Measurements from ENCODE around the gene DYNLRB1.

DYNLRB1 gene

DNA sequence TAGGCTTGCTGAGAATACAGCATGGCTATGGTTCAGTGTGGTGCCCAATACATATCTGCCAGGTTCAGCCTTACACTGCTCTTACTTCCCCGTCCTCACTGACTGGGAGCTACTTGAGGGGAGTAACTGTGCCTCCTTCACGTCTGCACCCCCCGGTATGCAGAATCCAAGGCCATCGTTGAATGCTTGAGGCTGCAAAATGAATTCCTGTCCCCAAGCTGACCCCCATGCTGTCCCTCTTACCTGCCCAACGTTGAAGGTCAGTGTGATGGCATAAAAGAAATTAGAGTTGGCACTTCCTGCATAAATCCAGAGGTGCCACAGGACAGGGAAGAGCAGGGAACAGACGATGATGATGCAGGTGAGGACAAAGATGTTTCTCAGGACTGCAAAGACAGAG, 58.6 kb downstream of the DYNLRB1 start:
- H3K36me3 ChIP-seq (ENCODE audit: insufficient read depth, low read length), result peaks cover 7% of the 10 kb centered on the region; the same call in 1 of the 2 replicates
- TF ChIP-seq, protein P1, sequence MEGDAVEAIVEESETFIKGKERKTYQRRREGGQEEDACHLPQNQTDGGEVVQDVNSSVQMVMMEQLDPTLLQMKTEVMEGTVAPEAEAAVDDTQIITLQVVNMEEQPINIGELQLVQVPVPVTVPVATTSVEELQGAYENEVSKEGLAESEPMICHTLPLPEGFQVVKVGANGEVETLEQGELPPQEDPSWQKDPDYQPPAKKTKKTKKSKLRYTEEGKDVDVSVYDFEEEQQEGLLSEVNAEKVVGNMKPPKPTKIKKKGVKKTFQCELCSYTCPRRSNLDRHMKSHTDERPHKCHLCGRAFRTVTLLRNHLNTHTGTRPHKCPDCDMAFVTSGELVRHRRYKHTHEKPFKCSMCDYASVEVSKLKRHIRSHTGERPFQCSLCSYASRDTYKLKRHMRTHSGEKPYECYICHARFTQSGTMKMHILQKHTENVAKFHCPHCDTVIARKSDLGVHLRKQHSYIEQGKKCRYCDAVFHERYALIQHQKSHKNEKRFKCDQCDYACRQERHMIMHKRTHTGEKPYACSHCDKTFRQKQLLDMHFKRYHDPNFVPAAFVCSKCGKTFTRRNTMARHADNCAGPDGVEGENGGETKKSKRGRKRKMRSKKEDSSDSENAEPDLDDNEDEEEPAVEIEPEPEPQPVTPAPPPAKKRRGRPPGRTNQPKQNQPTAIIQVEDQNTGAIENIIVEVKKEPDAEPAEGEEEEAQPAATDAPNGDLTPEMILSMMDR (conservative IDR thresholded peaks at IDR 0.05; ENCODE audit: low read length), result no peak
- TF ChIP-seq EZH2phosphoT487 (IDR thresholded peaks at IDR 0.05; ENCODE audit: borderline replicate concordance), result no peak

DNA sequence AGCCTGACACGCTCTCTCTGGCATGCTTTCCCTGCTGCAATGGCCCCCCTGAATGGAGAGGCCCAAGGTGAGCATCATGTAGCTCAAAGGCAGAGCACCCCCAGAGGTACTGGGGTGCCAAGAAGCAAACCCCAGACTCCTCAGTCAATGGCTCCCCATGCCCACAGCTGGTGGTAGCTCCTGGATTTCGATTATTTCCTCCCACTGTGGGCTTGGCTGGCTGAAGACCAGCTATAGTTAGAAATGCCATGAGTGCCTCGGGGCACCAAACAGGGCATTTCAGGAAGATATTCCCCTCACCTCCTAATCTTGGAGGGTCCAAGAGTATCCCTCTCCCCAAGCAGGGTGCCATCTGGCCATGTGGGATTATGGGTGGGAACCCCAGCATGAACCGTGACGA, 59.0 kb downstream of the DYNLRB1 start:
- H4K20me1 ChIP-seq (ENCODE audit: insufficient read depth, low read length, poor library complexity, severe bottlenecking), result no peaks in the 10 kb centered on the region
- no peak overlapping the region for H2AFZ ChIP-seq (ENCODE audit: low read length)
- H3K4me2 ChIP-seq (ENCODE audit: low read depth, low read length, poor library complexity, severe bottlenecking), result no peak overlapping the region
- peaks cover 10% of the 10 kb centered on the region for H3K4me1 ChIP-seq (ENCODE audit: insufficient read depth, low read length, poor library complexity, severe bottlenecking)
- H3K79me2 ChIP-seq (ENCODE audit: insufficient read depth, low read length), result no peaks in the 10 kb centered on the region
- no peaks in the 10 kb centered on the region for H3K9me3 ChIP-seq (ENCODE audit: insufficient read depth, low read depth, low read length)
- no peak overlapping the region for H3K9ac ChIP-seq (ENCODE audit: low read depth, low read length, poor library complexity, severe bottlenecking)
- H3K4me3 ChIP-seq (ENCODE audit: low read length, poor library complexity, severe bottlenecking), result no peak overlapping the region
- H3K36me3 ChIP-seq (ENCODE audit: insufficient read depth, low read length), result peaks cover 9% of the 10 kb centered on the region; the same call in 1 of the 2 replicates
- no peaks in the 10 kb centered on the region for H3F3A ChIP-seq (ENCODE audit: low read depth)
- no peaks in the 10 kb centered on the region for H3K9me2 ChIP-seq (replicated peaks; ENCODE audit: low read depth, low read length)
- H3K27me3 ChIP-seq (ENCODE audit: insufficient read depth, low read length, poor library complexity, severe bottlenecking), result no peaks in the 10 kb centered on the region
- no peak for TF ChIP-seq EZH2phosphoT487 (IDR thresholded peaks at IDR 0.05; ENCODE audit: borderline replicate concordance)
- TF ChIP-seq, protein P1 (conservative IDR thresholded peaks at IDR 0.05; ENCODE audit: low read length), result no peak

More for the DNA sequence above, 58.6 kb downstream of the DYNLRB1 start:
- H2AFZ ChIP-seq (ENCODE audit: low read length), result no peak overlapping the region
- no peak overlapping the region for H3K9ac ChIP-seq (ENCODE audit: low read depth, low read length, poor library complexity, severe bottlenecking)
- no peak overlapping the region for H3K4me2 ChIP-seq (ENCODE audit: low read depth, low read length, poor library complexity, severe bottlenecking)
- H3K9me2 ChIP-seq (replicated peaks; ENCODE audit: low read depth, low read length), result no peaks in the 10 kb centered on the region
- H3K27me3 ChIP-seq (ENCODE audit: insufficient read depth, low read length, poor library complexity, severe bottlenecking), result no peaks in the 10 kb centered on the region
- H3K4me3 ChIP-seq (ENCODE audit: low read length, poor library complexity, severe bottlenecking), result no peak overlapping the region
- no peaks in the 10 kb centered on the region for H4K20me1 ChIP-seq (ENCODE audit: insufficient read depth, low read length, poor library complexity, severe bottlenecking)
- no peaks in the 10 kb centered on the region for H3F3A ChIP-seq (ENCODE audit: low read depth)
- H3K79me2 ChIP-seq (ENCODE audit: insufficient read depth, low read length), result no peaks in the 10 kb centered on the region
- H3K4me1 ChIP-seq (ENCODE audit: insufficient read depth, low read length, poor library complexity, severe bottlenecking), result peaks cover 10% of the 10 kb centered on the region
- H3K9me3 ChIP-seq (ENCODE audit: insufficient read depth, low read depth, low read length), result no peaks in the 10 kb centered on the region

DNA sequence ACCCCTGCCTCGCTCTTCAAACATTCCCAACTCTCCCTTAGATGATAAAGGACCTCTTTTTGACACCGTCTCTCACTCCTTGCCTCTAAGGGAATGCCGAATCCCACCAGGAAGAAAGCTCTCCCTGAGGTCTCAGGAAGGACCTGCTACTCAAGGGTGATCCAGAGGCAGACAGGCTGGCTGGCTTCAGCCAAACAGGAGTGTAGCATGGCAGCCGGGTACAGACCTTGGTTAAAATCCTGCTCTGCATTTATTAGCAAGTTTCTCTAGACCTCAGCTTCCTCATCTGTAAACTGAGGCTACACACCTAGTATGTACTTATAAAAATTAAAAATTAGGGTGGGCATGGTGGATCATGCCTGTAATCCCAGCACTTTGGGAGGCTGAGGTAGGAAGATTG, 59.5 kb downstream of the DYNLRB1 start:
- H3K79me2 ChIP-seq (ENCODE audit: insufficient read depth, low read length), result no peaks in the 10 kb centered on the region

More for the DNA sequence above, 59.5 kb downstream of the DYNLRB1 start:
- Histone ChIP-seq H3K9ac (ENCODE audit: low read depth, low read length, poor library complexity, severe bottlenecking) (no peak overlapping the region), H3K27me3 (ENCODE audit: insufficient read depth, low read length, poor library complexity, severe bottlenecking) (no peaks in the 10 kb centered on the region), H3K36me3 (ENCODE audit: insufficient read depth, low read length) (peaks cover 11% of the 10 kb centered on the region; the same call in 1 of the 2 replicates), H3K4me1 (ENCODE audit: insufficient read depth, low read length, poor library complexity, severe bottlenecking) (peaks cover 10% of the 10 kb centered on the region), H4K20me1 (ENCODE audit: insufficient read depth, low read length, poor library complexity, severe bottlenecking) (no peaks in the 10 kb centered on the region), H3K4me2 (ENCODE audit: low read depth, low read length, poor library complexity, severe bottlenecking) (no peak overlapping the region), H2AFZ (ENCODE audit: low read length) (no peak overlapping the region), H3F3A (ENCODE audit: low read depth) (no peaks in the 10 kb centered on the region), H3K9me3 (ENCODE audit: insufficient read depth, low read depth, low read length) (no peaks in the 10 kb centered on the region), H3K4me3 (ENCODE audit: low read length, poor library complexity, severe bottlenecking) (no peak overlapping the region), H3K9me2 (replicated peaks; ENCODE audit: low read depth, low read length) (no peaks in the 10 kb centered on the region)
- no peak for TF ChIP-seq EZH2phosphoT487 (IDR thresholded peaks at IDR 0.05; ENCODE audit: borderline replicate concordance)
- TF ChIP-seq, protein P1 (conservative IDR thresholded peaks at IDR 0.05; ENCODE audit: low read length), result no peak

All from Loucy (cell line).